ENCODE measurements around the gene PLCD3.

- no peak for TF ChIP-seq ZBTB7A (CRISPR knock-in tag; IDR thresholded peaks at IDR 0.05)
- TF ChIP-seq, protein P1, sequence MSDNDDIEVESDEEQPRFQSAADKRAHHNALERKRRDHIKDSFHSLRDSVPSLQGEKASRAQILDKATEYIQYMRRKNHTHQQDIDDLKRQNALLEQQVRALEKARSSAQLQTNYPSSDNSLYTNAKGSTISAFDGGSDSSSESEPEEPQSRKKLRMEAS (IDR thresholded peaks at IDR 0.05): no peak
Observed at GRCh38 chr17:45111850-45112249, 20.5 kb downstream of the PLCD3 start.
